ENCODE measurements around the gene RAB10. TPM values are rescaled to one million over a fixed set of nuclear protein-coding genes. Genes with fewer than 3 reads are reported as not detected.

Gene RAB10
- total RNA-seq, 1 experiment from 2014 or later: 167 TPM

GRCh38 chr2:26164641-26165211 is 130.8 kb downstream of the RAB10 start:
- no peak overlapping the region for H3K4me2 ChIP-seq (ENCODE audit: low read length)
- no peaks in the 10 kb centered on the region for H3K9me2 ChIP-seq (ENCODE audit: insufficient read depth)
- H3K27me3 ChIP-seq (ENCODE audit: insufficient read depth, low read length): no peaks in the 10 kb centered on the region
- intact Hi-C loops (cut with micrococcal nuclease): no loop called here
- BruUV-seq (replicated peaks): no TSS peak
- DNase-seq (ENCODE audit: low read depth, low spot score): no peak
- no peak overlapping the region for H3K27ac ChIP-seq (ENCODE audit: low read depth, low read length)
- CTCF ChIA-PET: no interaction called here
- POLR2A ChIA-PET: no interaction called here
- no peaks in the 10 kb centered on the region for H3K4me1 ChIP-seq (ENCODE audit: control insufficient read depth in 1 of 2, insufficient read depth in 2 of 2, low read length in 2 of 2)
- no peak overlapping the region for H3K4me3 ChIP-seq (replicated peaks in 1 of 2; ENCODE audit: low read depth in 1 of 2, low read length in 2 of 2)
- no peak overlapping the region for H3K9ac ChIP-seq (ENCODE audit: low read length)
- no peaks in the 10 kb centered on the region for H3K9me3 ChIP-seq (ENCODE audit: control insufficient read depth in 1 of 2, insufficient read depth in 1 of 2, low read depth in 1 of 2, low read length in 2 of 2)
- no peaks in the 10 kb centered on the region for H3K36me3 ChIP-seq (ENCODE audit: control insufficient read depth in 1 of 2, insufficient read depth in 2 of 2, low read length in 2 of 2)
- no peak for TF ChIP-seq ZFX (IDR thresholded peaks at IDR 0.05)
- TF ChIP-seq, protein P1, sequence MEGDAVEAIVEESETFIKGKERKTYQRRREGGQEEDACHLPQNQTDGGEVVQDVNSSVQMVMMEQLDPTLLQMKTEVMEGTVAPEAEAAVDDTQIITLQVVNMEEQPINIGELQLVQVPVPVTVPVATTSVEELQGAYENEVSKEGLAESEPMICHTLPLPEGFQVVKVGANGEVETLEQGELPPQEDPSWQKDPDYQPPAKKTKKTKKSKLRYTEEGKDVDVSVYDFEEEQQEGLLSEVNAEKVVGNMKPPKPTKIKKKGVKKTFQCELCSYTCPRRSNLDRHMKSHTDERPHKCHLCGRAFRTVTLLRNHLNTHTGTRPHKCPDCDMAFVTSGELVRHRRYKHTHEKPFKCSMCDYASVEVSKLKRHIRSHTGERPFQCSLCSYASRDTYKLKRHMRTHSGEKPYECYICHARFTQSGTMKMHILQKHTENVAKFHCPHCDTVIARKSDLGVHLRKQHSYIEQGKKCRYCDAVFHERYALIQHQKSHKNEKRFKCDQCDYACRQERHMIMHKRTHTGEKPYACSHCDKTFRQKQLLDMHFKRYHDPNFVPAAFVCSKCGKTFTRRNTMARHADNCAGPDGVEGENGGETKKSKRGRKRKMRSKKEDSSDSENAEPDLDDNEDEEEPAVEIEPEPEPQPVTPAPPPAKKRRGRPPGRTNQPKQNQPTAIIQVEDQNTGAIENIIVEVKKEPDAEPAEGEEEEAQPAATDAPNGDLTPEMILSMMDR (IDR thresholded peaks at IDR 0.05 in 2 of 3, conservative IDR thresholded peaks at IDR 0.05 in 1 of 3; ENCODE audit: borderline replicate concordance in 1 of 3, insufficient read depth in 1 of 3, low read depth in 2 of 3, low read length in 2 of 3): no peak
- TF ChIP-seq SRF (IDR thresholded peaks at IDR 0.05; ENCODE audit: low read depth): no peak
- TF ChIP-seq SIN3A (IDR thresholded peaks at IDR 0.05; ENCODE audit: low read depth): no peak
- no peak for TF ChIP-seq JUND (IDR thresholded peaks at IDR 0.05)
- TF ChIP-seq ZNF274 (IDR thresholded peaks at IDR 0.05; ENCODE audit: low read depth, low read length): no peak
- no peak for TF ChIP-seq SP1 (IDR thresholded peaks at IDR 0.05; ENCODE audit: low read depth)
- TF ChIP-seq POLR2A (IDR thresholded peaks at IDR 0.05; ENCODE audit: borderline replicate concordance, extremely low read depth, insufficient read depth, insufficient read length): no peak
- TF ChIP-seq, protein P2, sequence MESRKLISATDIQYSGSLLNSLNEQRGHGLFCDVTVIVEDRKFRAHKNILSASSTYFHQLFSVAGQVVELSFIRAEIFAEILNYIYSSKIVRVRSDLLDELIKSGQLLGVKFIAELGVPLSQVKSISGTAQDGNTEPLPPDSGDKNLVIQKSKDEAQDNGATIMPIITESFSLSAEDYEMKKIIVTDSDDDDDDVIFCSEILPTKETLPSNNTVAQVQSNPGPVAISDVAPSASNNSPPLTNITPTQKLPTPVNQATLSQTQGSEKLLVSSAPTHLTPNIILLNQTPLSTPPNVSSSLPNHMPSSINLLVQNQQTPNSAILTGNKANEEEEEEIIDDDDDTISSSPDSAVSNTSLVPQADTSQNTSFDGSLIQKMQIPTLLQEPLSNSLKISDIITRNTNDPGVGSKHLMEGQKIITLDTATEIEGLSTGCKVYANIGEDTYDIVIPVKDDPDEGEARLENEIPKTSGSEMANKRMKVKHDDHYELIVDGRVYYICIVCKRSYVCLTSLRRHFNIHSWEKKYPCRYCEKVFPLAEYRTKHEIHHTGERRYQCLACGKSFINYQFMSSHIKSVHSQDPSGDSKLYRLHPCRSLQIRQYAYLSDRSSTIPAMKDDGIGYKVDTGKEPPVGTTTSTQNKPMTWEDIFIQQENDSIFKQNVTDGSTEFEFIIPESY (IDR thresholded peaks at IDR 0.05; ENCODE audit: extremely low read depth, insufficient replicate concordance, low read length): no peak
- TF ChIP-seq FOSL1 (IDR thresholded peaks at IDR 0.05; ENCODE audit: low read depth): no peak
- no peak for TF ChIP-seq CBX3 (IDR thresholded peaks at IDR 0.05; ENCODE audit: low read depth)
- no peak for TF ChIP-seq REST (IDR thresholded peaks at IDR 0.05; ENCODE audit: low read depth)
- TF ChIP-seq ELF1 (IDR thresholded peaks at IDR 0.05; ENCODE audit: borderline replicate concordance, low read depth): no peak
- no peak for TF ChIP-seq POLR2AphosphoS5 (IDR thresholded peaks at IDR 0.05; ENCODE audit: low read depth, low read length)
- no peak for TF ChIP-seq YY1 (IDR thresholded peaks at IDR 0.05; ENCODE audit: extremely low read depth, insufficient replicate concordance, low read depth, low read length)
- TF ChIP-seq CEBPB (IDR thresholded peaks at IDR 0.05; ENCODE audit: low read depth): no peak
- TF ChIP-seq TCF7L2 (IDR thresholded peaks at IDR 0.05; ENCODE audit: borderline replicate concordance, extremely low read depth, insufficient read depth, insufficient read length): no peak
- TF ChIP-seq, protein P3, sequence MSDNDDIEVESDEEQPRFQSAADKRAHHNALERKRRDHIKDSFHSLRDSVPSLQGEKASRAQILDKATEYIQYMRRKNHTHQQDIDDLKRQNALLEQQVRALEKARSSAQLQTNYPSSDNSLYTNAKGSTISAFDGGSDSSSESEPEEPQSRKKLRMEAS (IDR thresholded peaks at IDR 0.05): no peak
- H2AFZ ChIP-seq (ENCODE audit: low read depth, low read length, poor library complexity, severe bottlenecking): no peak overlapping the region
- no peaks in the 10 kb centered on the region for H3K79me2 ChIP-seq (ENCODE audit: insufficient read depth, low read length)
- no peaks in the 10 kb centered on the region for H4K20me1 ChIP-seq (ENCODE audit: insufficient read depth)
- RAD21 ChIA-PET (ENCODE audit: low non-redundant PET in 1 of 2, low total read pairs in 2 of 2, uncharacterized antibody in 2 of 2, unreplicated experiment in 2 of 2): no interaction called here
- no peak for ATAC-seq

All from HCT116 (cell line).